GM21528 (cell line): Measurements from ENCODE around the gene CPLANE2.
A peak's percentile ranks its signal among the peaks of the same experiment; 100 is the strongest.
"Not testable (repeated sequence)": the region's sequence is repeated elsewhere in the genome, so short reads cannot be mapped to it uniquely, and the experiment has no call there.

Experiments
- ATAC-seq: cut with Tn5 transposase; IDR thresholded peaks from one replicate; pipeline ENCODE4 v1.9.1; 2021; ENCODE audit warnings: mild to moderate bottlenecking, moderate library complexity; ENCODE audit not compliant: unreplicated experiment, low FRiP score

CPLANE2 gene, protein sequence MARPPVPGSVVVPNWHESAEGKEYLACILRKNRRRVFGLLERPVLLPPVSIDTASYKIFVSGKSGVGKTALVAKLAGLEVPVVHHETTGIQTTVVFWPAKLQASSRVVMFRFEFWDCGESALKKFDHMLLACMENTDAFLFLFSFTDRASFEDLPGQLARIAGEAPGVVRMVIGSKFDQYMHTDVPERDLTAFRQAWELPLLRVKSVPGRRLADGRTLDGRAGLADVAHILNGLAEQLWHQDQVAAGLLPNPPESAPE

GRCh38 chr1:16236511-16237342 is at the start of gene CPLANE2:
TSS of gene CPLANE2 (minus strand) at chr1:16237183. CDS start at chr1:16236742, 441 bp downstream.
- peak; percentile 76 for ATAC-seq

DNA sequence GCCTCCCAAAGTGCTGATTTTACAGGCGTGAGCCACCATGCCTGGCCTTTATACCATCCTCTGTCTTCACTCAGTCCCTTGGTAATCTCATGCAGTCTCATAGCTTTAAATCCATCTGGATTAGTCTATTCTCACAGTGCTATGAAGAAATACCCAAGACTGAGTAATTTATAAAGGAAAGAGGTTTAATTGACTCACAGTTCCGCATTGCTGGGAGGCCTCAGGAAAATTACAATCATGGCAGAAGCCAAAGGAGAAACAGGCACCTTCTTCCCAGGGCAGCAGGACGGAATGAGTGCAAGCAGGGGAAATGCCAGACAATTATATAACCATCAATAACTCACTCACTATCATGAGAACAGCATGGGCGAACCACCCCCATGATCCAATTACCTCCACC is 49.1 kb upstream of the CPLANE2 start:
- no peak for ATAC-seq

GRCh38 chr1:16281765-16282164 is 44.8 kb upstream of the CPLANE2 start:
- no peak for ATAC-seq

DNA sequence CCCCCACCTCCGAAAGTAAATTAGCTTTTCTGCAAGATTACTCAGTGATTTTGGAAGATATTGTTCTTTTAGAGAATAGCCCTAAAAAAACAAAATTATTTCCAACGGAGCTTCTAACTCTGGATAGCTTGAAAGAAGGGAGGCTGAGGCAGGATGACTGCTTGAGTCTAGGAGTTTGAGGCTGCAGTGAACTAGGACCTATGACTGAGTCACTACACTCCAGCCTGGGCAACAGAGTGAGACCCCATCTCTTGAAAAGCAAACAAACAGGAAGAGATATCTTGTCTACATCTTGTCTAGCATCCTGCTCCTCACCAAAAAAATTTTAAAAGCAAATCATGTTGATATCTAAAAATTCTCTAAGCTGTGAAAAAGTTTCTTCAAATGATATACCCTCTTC is 42.2 kb upstream of the CPLANE2 start:
- ATAC-seq = no peak

DNA sequence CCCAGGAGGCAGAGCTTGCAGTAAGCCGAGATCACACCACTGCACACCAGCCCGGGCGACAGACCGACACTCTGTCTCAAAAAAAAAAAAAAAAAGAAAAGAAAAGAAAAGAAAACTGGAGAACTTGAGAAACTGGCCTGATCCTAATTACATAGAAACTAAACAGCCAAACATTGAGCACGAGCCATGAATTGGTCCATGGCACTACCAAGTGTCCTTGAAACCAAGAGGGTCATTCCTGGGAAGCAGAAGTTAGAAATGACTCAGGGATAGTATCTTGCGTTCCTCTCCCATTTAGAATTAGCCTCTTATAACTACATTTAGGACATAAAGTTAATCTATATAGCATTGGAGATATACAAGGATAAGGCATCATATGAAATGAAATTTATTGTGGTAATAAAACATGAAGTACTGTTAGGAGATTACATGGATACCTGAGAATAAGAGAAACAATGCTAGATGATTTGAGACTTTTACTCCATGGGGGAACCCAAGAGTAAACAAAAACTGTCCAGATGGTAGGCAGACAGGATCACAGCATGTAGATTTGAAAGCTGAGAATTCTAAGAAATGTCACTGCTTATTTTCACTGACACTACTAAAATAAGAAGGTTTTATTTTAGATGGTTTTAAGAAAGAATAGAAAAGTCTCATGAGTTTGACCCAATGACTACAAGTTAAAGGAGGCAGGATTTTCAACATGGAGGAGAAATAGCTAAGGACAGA is 39.5 kb upstream of the CPLANE2 start:
- ATAC-seq = no peak

GRCh38 chr1:16275591-16275990 is 38.6 kb upstream of the CPLANE2 start:
- ATAC-seq = no peak

DNA sequence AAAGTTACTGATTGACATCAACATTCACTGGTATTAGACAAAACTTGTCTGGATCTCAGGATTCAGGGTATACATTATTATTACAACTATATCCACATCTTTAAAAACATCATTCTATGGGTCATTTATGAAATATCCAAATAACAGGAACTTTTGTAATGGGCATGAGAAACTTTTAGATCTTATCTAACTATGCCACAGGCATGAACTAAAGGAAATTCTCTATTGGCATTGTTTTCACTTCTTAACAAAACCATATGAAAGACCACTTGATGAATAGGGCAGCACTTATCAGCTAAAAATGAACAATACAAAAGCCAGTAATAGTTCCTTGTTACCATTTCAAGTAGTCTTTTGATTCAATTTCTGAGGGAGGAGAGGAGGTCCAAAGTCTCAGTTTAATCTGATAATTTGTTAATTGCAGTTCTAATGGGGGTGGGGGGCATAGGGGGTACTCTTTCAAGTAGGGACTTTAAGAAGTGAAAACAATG is 30.8 kb upstream of the CPLANE2 start:
- no peak for ATAC-seq

- no peak for ATAC-seq
Measured at GRCh38 chr1:16266411-16267118, 29.6 kb upstream of the CPLANE2 start.

GRCh38 chr1:16262067-16262466 is 25.1 kb upstream of the CPLANE2 start:
- no peak for ATAC-seq

- no peak for ATAC-seq
Measured at GRCh38 chr1:16260814-16261213, 23.8 kb upstream of the CPLANE2 start.

- no peak for ATAC-seq
Measured at GRCh38 chr1:16258591-16259135, 21.7 kb upstream of the CPLANE2 start.

GRCh38 chr1:16257968-16258367 is 21.0 kb upstream of the CPLANE2 start:
- no peak for ATAC-seq

GRCh38 chr1:16257556-16257955 is 20.6 kb upstream of the CPLANE2 start:
- not testable (repeated sequence) for ATAC-seq

DNA sequence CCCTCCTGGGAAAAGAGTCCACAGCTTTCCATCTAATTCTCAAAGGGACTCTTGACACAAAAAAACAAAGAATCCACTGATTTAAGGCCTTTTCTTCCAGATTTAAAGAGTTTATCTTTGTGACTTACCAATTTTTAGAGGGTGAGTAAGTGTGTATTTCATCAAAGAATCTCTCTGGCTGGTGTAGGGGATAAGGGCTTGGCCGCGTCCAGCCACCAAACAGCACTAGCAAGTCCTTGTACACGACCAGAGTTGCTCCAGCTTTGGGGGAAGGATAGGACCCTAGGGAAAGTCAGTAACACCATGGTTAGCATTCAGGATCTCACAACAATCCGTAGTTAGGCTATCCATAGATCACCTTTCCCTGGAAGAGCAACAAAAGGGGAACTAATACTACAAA is 19.5 kb upstream of the CPLANE2 start:
- no peak for ATAC-seq

- no peak for ATAC-seq
Measured at GRCh38 chr1:16254263-16254928, 17.4 kb upstream of the CPLANE2 start.

- no peak for ATAC-seq
Measured at GRCh38 chr1:16253332-16253922, 16.4 kb upstream of the CPLANE2 start.

GRCh38 chr1:16252912-16253311 is 15.9 kb upstream of the CPLANE2 start:
- no peak for ATAC-seq

DNA sequence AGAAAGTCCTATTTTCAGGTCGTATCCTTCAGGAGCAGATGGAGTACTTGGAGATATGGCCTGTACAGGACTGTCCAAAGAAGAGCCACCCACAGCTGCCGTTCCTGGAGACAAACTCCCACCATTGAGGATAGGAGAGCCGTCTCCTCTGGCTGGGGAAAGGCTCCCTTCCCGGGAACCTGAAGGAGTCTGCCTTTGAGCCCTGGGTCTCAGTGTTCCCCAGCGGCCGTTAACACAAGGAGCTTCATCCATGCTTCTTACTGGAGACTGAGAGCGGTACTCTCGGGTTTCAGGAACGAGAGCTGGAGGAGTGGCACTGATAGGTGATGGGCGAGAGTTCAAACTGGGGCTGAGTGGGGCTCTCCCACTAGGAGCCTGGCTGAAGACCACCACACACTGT is 14.4 kb upstream of the CPLANE2 start:
- no peak for ATAC-seq

DNA sequence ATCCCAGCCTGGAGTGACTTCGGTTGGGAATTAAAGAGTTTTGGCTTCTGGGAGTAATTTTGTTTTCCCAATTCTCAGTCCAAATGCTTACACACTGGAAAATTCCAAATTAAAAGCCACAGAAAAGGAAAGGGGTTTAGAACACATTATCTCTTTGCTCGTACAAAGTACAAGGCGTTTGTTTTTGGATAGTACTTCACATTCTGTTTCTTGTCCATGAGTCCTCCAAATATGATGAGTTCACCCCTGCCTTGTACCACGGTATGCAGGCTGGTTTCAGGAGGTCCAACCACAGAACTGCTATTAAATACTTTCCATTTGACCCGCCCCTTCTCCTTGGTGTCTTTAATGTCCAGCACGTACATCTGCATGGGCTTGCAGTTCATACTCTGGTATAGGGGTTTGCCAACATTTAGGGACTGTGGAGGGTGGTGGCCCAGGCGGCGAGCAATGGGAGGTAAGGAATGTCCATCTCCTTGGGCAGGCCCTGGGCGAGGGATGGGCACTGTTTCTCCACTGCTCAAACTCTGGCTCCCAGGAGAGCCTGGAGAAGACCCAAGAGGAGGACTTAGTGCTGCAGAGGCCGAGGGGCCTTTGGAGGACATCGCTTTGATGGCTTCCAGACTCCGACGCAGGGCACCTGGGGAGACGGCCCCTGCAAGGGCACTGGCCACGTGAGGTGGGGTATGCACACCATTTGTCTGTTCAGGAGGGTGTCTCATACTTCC is 13.7 kb upstream of the CPLANE2 start:
- ATAC-seq = no peak
